K562 (cell line): ENCODE measurements around the gene EXOG. TPM values are rescaled to one million over a fixed set of nuclear protein-coding genes. Genes with fewer than 3 reads are reported as not detected.

ENCODE experiments used
- ARID4B ChIP-seq: sonication (generic); formaldehyde crosslinking; IDR thresholded peaks from 2 replicates; pipeline ENCODE4 v1.8.0; 2022; ENCODE audit warnings: mild to moderate bottlenecking, missing genetic modification reagents
- BCLAF1 ChIP-seq, 2 experiments: fragments of 450-650 bp in 1 of 2; IDR thresholded peaks; 2 replicates each; pipeline ENCODE4 v1.6.1; 2011 to 2017; ENCODE audit warnings: low read depth in 2 of 2, antibody characterized with exemption in 1 of 2, borderline replicate concordance in 1 of 2, low read length in 1 of 2, mild to moderate bottlenecking in 1 of 2, mixed read lengths in 1 of 2; ENCODE audit not compliant: control insufficient read depth in 1 of 2
- CREB5 ChIP-seq: fragments of 250-450 bp; sonication (Bioruptor Pico); IDR thresholded peaks from 2 replicates; pipeline ENCODE4 v1.5.0; 2020; ENCODE audit warnings: mild to moderate bottlenecking
- FOXP1 ChIP-seq: sonication (generic); formaldehyde crosslinking; IDR thresholded peaks from 2 replicates; pipeline ENCODE4 v1.8.0; 2022; ENCODE audit warnings: mild to moderate bottlenecking, missing genetic modification reagents
- HDAC1 ChIP-seq, 2 experiments: fragments of 450-650 bp; IDR thresholded peaks; 2 replicates each; pipeline ENCODE4 v1.6.1; 2016 to 2017; ENCODE audit warnings: inconsistent platforms in 1 of 2, mild to moderate bottlenecking in 1 of 2, moderate library complexity in 1 of 2
- SMARCC2 ChIP-seq: fragments of 450-650 bp; IDR thresholded peaks from 2 replicates; pipeline ENCODE4 v1.6.1; 2017; ENCODE audit warnings: antibody characterized with exemption, moderate library complexity, mild to moderate bottlenecking, low read depth
- SRSF1 ChIP-seq: fragments of 200-400 bp; formaldehyde crosslinking; IDR thresholded peaks from 2 replicates; pipeline ENCODE4 v1.6.1; 2017; ENCODE audit warnings: mild to moderate bottlenecking, low read depth, low read length, moderate library complexity
- ZNF134 ChIP-seq: fragments of 250-450 bp; sonication (Bioruptor Pico); conservative IDR thresholded peaks from 2 replicates; pipeline ENCODE4 v1.4.0; 2020
- ZNF324 ChIP-seq: fragments of 250-450 bp; sonication (Bioruptor Pico); IDR thresholded peaks from 2 replicates; pipeline ENCODE4 v1.4.0; 2020; ENCODE audit warnings: mild to moderate bottlenecking
- polyA plus RNA-seq, 8 experiments: library from polyadenylated mRNA; depleted of rRNA in 4 of 8; stranded (reverse) in 5 of 8; unstranded in 3 of 8; fragments of >200 nt; fragmentation: Nextera tagmentation in 2 of 8; fragmentation: Illumina TruSeq in 1 of 8; extraction: Ambion mirVana in 2 of 8; extraction: Trizol in 1 of 8; gene quantifications; 2 replicates each; pipeline versions ENCODE4 v1.2.1 to v1.2.3, GENCODE V29; 2011 to 2014; ENCODE audit warnings: inconsistent platforms in 1 of 8, missing spikeins in 1 of 8
- total RNA-seq, 7 experiments: library from RNA; depleted of rRNA in 6 of 7; stranded (reverse); fragments of >200 nt in 6 of 7; fragmentation: Illumina TruSeq in 2 of 7; extraction: Trizol in 2 of 7; gene quantifications; 2 replicates each; pipeline versions ENCODE4 v1.2.1 to v1.2.3, GENCODE V29; 2011 to 2021; ENCODE audit warnings: low replicate concordance in 1 of 7

EXOG gene
- total and polyA plus RNA-seq, 9 of the 15 experiments (the other 6 are each of a cell fraction or from before 2014, with no cell fraction given) = 10.8 to 21.7 (median 14.8) TPM

GRCh38 chr3:38487323-38487722 is 8.8 kb upstream of the EXOG start (continued):
- TF ChIP-seq ARID4B (no peak), SMARCC2 (no peak), SRSF1 (no peak), ZNF324 (CRISPR knock-in tag) (no peak), CREB5 (CRISPR knock-in tag) (no peak), ZNF134 (no peak), FOXP1 (CRISPR knock-in tag) (no peak), BCLAF1 (IDR thresholded peaks at IDR 0.05; ENCODE audit: borderline replicate concordance in 1 of 2, control insufficient read depth in 1 of 2, low read depth in 2 of 2, low read length in 1 of 2) (no peak), HDAC1 (IDR thresholded peaks at IDR 0.05) (no peak)
